Progenitor cell of endocrine pancreas (in vitro differentiated cells): ENCODE data around the gene KCNQ1. TPM values are rescaled to one million over a fixed set of nuclear protein-coding genes. Genes with fewer than 3 reads are reported as not detected.

Source experiments
- DNase-seq: peaks from one replicate; pipeline ENCODE4 v3.0.0; 2021; ENCODE audit warnings: low spot score; ENCODE audit not compliant: unreplicated experiment
- H3K27ac Mint-ChIP-seq: 2 replicates; pipeline ENCODE4 v1.8.0; 2021; ENCODE audit warnings: mild to moderate bottlenecking, moderate library complexity, mixed read lengths
- H3K27me3 Mint-ChIP-seq: 2 replicates; pipeline ENCODE4 v1.8.0; 2021; ENCODE audit warnings: mixed read lengths
- H3K36me3 Mint-ChIP-seq: 2 replicates; pipeline ENCODE4 v1.8.0; 2022; ENCODE audit warnings: mixed read lengths; ENCODE audit not compliant: insufficient read depth
- H3K4me1 Mint-ChIP-seq: 2 replicates; pipeline ENCODE4 v1.8.0; 2021; ENCODE audit warnings: low read depth, mixed read lengths
- H3K4me3 Mint-ChIP-seq: 2 replicates; pipeline ENCODE4 v1.8.0; 2021; ENCODE audit warnings: low read depth, mild to moderate bottlenecking, moderate library complexity, mixed read lengths
- H3K9me3 Mint-ChIP-seq: 2 replicates; pipeline ENCODE4 v1.8.0; 2021; ENCODE audit warnings: low read depth, mixed read lengths
- CTCF ChIP-seq: fragments of 200-600 bp; sonication (generic); IDR thresholded peaks from one replicate; pipeline ENCODE4 v1.5.0; 2021; ENCODE audit warnings: antibody characterized with exemption, mild to moderate bottlenecking; ENCODE audit not compliant: unreplicated experiment
- total RNA-seq: library from RNA; stranded (reverse); gene quantifications from 2 replicates; pipeline ENCODE4 v1.2.1, GENCODE V29; 2021

KCNQ1 gene
- total RNA-seq, 1 donor from 2014 or later: 3.3 TPM

- no peak for DNase-seq
Observed at GRCh38 chr11:2762451-2762850, 317.6 kb downstream of the KCNQ1 start.

GRCh38 chr11:2763984-2764383 lies 319.2 kb downstream of the KCNQ1 start:
- H3K4me1 Mint-ChIP-seq: no peaks in the 10 kb centered on the region
- H3K27ac Mint-ChIP-seq: no peak overlapping the region
- H3K27me3 Mint-ChIP-seq: peaks cover 11% of the 10 kb centered on the region
- H3K9me3 Mint-ChIP-seq: peaks cover 20% of the 10 kb centered on the region
- H3K4me3 Mint-ChIP-seq: no peak overlapping the region
- TF ChIP-seq CTCF: no peak
- peaks cover 2% of the 10 kb centered on the region for H3K36me3 Mint-ChIP-seq
- no peak for DNase-seq

More at GRCh38 chr11:2762451-2762850, 317.6 kb downstream of the KCNQ1 start:
- no peak for TF ChIP-seq CTCF
- H3K9me3 Mint-ChIP-seq: peaks cover 29% of the 10 kb centered on the region
- peaks cover 6% of the 10 kb centered on the region for H3K27me3 Mint-ChIP-seq
- H3K36me3 Mint-ChIP-seq: peaks cover 2% of the 10 kb centered on the region
- no peak overlapping the region for H3K4me3 Mint-ChIP-seq
- H3K4me1 Mint-ChIP-seq: no peaks in the 10 kb centered on the region
- H3K27ac Mint-ChIP-seq: no peak overlapping the region

- no peaks in the 10 kb centered on the region for H3K4me1 Mint-ChIP-seq
- no peak for DNase-seq
- no peak overlapping the region for H3K4me3 Mint-ChIP-seq
- no peak overlapping the region for H3K27ac Mint-ChIP-seq
- H3K36me3 Mint-ChIP-seq: peaks cover 2% of the 10 kb centered on the region
- TF ChIP-seq CTCF: no peak
- peaks cover 12% of the 10 kb centered on the region for H3K27me3 Mint-ChIP-seq
- peaks cover 20% of the 10 kb centered on the region for H3K9me3 Mint-ChIP-seq
Observed at GRCh38 chr11:2765491-2765890, 320.7 kb downstream of the KCNQ1 start.

GRCh38 chr11:2766166-2766565 lies 321.4 kb downstream of the KCNQ1 start:
- H3K27ac Mint-ChIP-seq: no peak overlapping the region
- H3K4me1 Mint-ChIP-seq: no peaks in the 10 kb centered on the region
- H3K27me3 Mint-ChIP-seq: peaks cover 12% of the 10 kb centered on the region
- no peak for DNase-seq
- peaks cover 20% of the 10 kb centered on the region for H3K9me3 Mint-ChIP-seq
- peaks cover 2% of the 10 kb centered on the region for H3K36me3 Mint-ChIP-seq
- no peak overlapping the region for H3K4me3 Mint-ChIP-seq
- no peak for TF ChIP-seq CTCF

GRCh38 chr11:2767071-2767470 lies 322.3 kb downstream of the KCNQ1 start:
- peaks cover 20% of the 10 kb centered on the region for H3K9me3 Mint-ChIP-seq
- peaks cover 17% of the 10 kb centered on the region for H3K27me3 Mint-ChIP-seq
- peaks cover 1% of the 10 kb centered on the region for H3K4me1 Mint-ChIP-seq
- peaks cover 2% of the 10 kb centered on the region for H3K36me3 Mint-ChIP-seq
- no peak overlapping the region for H3K4me3 Mint-ChIP-seq
- no peak for TF ChIP-seq CTCF
- DNase-seq: no peak
- no peak overlapping the region for H3K27ac Mint-ChIP-seq
